Measurements from ENCODE around the gene LUC7L3.

LUC7L3 gene

DNA sequence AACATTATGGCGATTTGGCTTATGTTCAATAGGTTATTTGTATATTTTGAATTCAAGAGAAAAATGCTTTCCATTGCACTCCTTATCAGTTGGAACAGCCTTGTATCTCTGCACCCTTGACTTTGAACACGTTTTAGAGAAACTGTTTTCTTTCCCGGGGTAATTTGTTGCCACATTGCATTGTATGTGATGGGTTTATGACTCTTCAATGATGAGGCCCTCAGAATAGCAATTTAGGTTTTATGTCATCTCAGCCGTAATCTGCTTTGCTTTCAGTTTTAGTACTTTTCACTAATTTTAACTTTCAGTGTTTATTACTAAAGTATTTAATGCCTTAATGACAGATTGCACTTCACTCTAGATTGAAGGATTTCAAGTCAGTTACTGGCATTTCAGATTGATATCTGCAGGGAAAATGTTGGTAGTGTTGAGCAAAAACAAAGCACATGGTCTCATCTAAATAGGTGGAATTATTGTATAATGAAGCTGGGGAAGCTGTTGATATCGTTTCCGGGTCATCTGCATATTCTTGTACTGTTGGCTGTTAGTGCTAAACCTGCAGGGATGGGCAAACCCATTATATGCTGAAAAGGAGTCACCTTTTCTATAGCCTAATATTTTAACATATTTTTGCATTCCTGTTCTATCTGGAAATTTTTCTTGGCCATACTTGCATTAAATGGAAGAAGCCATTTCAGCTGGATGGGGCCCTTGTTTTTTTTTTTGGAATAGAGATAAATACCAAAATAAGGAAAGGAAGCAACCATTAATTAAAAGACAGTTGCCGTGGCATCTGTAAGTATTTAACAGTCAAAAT is 2.0 kb downstream of the LUC7L3 start (continued):
- TF ChIP-seq, protein P1, sequence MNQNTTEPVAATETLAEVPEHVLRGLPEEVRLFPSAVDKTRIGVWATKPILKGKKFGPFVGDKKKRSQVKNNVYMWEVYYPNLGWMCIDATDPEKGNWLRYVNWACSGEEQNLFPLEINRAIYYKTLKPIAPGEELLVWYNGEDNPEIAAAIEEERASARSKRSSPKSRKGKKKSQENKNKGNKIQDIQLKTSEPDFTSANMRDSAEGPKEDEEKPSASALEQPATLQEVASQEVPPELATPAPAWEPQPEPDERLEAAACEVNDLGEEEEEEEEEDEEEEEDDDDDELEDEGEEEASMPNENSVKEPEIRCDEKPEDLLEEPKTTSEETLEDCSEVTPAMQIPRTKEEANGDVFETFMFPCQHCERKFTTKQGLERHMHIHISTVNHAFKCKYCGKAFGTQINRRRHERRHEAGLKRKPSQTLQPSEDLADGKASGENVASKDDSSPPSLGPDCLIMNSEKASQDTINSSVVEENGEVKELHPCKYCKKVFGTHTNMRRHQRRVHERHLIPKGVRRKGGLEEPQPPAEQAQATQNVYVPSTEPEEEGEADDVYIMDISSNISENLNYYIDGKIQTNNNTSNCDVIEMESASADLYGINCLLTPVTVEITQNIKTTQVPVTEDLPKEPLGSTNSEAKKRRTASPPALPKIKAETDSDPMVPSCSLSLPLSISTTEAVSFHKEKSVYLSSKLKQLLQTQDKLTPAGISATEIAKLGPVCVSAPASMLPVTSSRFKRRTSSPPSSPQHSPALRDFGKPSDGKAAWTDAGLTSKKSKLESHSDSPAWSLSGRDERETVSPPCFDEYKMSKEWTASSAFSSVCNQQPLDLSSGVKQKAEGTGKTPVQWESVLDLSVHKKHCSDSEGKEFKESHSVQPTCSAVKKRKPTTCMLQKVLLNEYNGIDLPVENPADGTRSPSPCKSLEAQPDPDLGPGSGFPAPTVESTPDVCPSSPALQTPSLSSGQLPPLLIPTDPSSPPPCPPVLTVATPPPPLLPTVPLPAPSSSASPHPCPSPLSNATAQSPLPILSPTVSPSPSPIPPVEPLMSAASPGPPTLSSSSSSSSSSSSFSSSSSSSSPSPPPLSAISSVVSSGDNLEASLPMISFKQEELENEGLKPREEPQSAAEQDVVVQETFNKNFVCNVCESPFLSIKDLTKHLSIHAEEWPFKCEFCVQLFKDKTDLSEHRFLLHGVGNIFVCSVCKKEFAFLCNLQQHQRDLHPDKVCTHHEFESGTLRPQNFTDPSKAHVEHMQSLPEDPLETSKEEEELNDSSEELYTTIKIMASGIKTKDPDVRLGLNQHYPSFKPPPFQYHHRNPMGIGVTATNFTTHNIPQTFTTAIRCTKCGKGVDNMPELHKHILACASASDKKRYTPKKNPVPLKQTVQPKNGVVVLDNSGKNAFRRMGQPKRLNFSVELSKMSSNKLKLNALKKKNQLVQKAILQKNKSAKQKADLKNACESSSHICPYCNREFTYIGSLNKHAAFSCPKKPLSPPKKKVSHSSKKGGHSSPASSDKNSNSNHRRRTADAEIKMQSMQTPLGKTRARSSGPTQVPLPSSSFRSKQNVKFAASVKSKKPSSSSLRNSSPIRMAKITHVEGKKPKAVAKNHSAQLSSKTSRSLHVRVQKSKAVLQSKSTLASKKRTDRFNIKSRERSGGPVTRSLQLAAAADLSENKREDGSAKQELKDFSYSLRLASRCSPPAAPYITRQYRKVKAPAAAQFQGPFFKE (tag by site-specific recombination; IDR thresholded peaks at IDR 0.05; ENCODE audit: borderline replicate concordance): no peak
- TF ChIP-seq ZNF670 (tag by site-specific recombination; IDR thresholded peaks at IDR 0.05; ENCODE audit: low read depth) (no peak), ZNF174 (tag by site-specific recombination; IDR thresholded peaks at IDR 0.05) (no peak), ZNF266 (tag by site-specific recombination; IDR thresholded peaks at IDR 0.05; ENCODE audit: low read depth) (peak; percentile 38; the same call in 1 of the 2 replicates), ZNF221 (tag by site-specific recombination; IDR thresholded peaks at IDR 0.05; ENCODE audit: borderline replicate concordance) (no peak), GFI1B (tag by site-specific recombination; IDR thresholded peaks at IDR 0.05) (peak; percentile 51; the same call in 1 of the 2 replicates), TRIM28 (IDR thresholded peaks at IDR 0.05; ENCODE audit: borderline replicate concordance, low read length) (peak; percentile 21; the same call in 1 of the 2 replicates), MZF1 (tag by site-specific recombination; IDR thresholded peaks at IDR 0.05; ENCODE audit: borderline replicate concordance) (no peak), ZNF544 (tag by site-specific recombination; IDR thresholded peaks at IDR 0.05) (no peak), ZNF837 (tag by site-specific recombination; IDR thresholded peaks at IDR 0.05) (no peak), ZNF324 (tag by site-specific recombination; IDR thresholded peaks at IDR 0.05) (0 out of 2 replicates have a peak, but pooled peaks have one; percentile 33), ZNF239 (tag by site-specific recombination; IDR thresholded peaks at IDR 0.05) (no peak), ZNF501 (tag by site-specific recombination; IDR thresholded peaks at IDR 0.05) (no peak), ZNF138 (tag by site-specific recombination; IDR thresholded peaks at IDR 0.05; ENCODE audit: borderline replicate concordance) (no peak), ZNF248 (tag by site-specific recombination; IDR thresholded peaks at IDR 0.05) (no peak), ZNF211 (tag by site-specific recombination; IDR thresholded peaks at IDR 0.05; ENCODE audit: low read depth) (no peak), KLF8 (tag by site-specific recombination; IDR thresholded peaks at IDR 0.05) (no peak), ZNF677 (tag by site-specific recombination; IDR thresholded peaks at IDR 0.05) (no peak), ZNF19 (tag by site-specific recombination; IDR thresholded peaks at IDR 0.05; ENCODE audit: low read depth) (no peak), ZBTB20 (tag by site-specific recombination; IDR thresholded peaks at IDR 0.05) (no peak), ZNF202 (tag by site-specific recombination; IDR thresholded peaks at IDR 0.05; ENCODE audit: borderline replicate concordance) (no peak), ZNF548 (tag by site-specific recombination; IDR thresholded peaks at IDR 0.05) (no peak)
- TF ChIP-seq, protein P2, sequence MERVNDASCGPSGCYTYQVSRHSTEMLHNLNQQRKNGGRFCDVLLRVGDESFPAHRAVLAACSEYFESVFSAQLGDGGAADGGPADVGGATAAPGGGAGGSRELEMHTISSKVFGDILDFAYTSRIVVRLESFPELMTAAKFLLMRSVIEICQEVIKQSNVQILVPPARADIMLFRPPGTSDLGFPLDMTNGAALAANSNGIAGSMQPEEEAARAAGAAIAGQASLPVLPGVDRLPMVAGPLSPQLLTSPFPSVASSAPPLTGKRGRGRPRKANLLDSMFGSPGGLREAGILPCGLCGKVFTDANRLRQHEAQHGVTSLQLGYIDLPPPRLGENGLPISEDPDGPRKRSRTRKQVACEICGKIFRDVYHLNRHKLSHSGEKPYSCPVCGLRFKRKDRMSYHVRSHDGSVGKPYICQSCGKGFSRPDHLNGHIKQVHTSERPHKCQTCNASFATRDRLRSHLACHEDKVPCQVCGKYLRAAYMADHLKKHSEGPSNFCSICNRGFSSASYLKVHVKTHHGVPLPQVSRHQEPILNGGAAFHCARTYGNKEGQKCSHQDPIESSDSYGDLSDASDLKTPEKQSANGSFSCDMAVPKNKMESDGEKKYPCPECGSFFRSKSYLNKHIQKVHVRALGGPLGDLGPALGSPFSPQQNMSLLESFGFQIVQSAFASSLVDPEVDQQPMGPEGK (tag by site-specific recombination; IDR thresholded peaks at IDR 0.05): no peak
- TF ChIP-seq, protein P3, sequence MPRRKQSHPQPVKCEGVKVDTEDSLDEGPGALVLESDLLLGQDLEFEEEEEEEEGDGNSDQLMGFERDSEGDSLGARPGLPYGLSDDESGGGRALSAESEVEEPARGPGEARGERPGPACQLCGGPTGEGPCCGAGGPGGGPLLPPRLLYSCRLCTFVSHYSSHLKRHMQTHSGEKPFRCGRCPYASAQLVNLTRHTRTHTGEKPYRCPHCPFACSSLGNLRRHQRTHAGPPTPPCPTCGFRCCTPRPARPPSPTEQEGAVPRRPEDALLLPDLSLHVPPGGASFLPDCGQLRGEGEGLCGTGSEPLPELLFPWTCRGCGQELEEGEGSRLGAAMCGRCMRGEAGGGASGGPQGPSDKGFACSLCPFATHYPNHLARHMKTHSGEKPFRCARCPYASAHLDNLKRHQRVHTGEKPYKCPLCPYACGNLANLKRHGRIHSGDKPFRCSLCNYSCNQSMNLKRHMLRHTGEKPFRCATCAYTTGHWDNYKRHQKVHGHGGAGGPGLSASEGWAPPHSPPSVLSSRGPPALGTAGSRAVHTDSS (tag by site-specific recombination; IDR thresholded peaks at IDR 0.05): no peak
- TF ChIP-seq, protein P4, sequence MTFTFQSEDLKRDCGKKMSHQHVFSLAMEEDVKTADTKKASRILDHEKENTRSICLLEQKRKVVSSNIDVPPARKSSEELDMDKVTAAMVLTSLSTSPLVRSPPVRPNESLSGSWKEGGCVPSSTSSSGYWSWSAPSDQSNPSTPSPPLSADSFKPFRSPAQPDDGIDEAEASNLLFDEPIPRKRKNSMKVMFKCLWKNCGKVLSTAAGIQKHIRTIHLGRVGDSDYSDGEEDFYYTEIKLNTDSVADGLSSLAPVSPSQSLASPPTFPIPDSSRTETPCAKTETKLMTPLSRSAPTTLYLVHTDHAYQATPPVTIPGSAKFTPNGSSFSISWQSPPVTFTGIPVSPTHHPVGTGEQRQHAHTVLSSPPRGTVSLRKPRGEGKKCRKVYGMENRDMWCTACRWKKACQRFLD (tag by site-specific recombination; IDR thresholded peaks at IDR 0.05): no peak
- TF ChIP-seq, protein P5, sequence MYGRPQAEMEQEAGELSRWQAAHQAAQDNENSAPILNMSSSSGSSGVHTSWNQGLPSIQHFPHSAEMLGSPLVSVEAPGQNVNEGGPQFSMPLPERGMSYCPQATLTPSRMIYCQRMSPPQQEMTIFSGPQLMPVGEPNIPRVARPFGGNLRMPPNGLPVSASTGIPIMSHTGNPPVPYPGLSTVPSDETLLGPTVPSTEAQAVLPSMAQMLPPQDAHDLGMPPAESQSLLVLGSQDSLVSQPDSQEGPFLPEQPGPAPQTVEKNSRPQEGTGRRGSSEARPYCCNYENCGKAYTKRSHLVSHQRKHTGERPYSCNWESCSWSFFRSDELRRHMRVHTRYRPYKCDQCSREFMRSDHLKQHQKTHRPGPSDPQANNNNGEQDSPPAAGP (tag by site-specific recombination; IDR thresholded peaks at IDR 0.05): no peak
- TF ChIP-seq, protein P6, sequence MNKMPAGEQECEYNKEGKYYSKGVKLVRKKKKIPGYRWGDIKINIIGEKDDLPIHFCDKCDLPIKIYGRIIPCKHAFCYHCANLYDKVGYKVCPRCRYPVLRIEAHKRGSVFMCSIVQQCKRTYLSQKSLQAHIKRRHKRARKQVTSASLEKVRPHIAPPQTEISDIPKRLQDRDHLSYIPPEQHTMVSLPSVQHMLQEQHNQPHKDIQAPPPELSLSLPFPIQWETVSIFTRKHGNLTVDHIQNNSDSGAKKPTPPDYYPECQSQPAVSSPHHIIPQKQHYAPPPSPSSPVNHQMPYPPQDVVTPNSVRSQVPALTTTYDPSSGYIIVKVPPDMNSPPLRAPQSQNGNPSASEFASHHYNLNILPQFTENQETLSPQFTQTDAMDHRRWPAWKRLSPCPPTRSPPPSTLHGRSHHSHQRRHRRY (tag by site-specific recombination; IDR thresholded peaks at IDR 0.05): no peak
